Activated naive CD8-positive, alpha-beta T cell (primary cell): Measurements from ENCODE around the gene TCF20.

ENCODE experiments used
- H3K27ac Mint-ChIP-seq: one replicate; pipeline ENCODE4 v1.8.0; 2021; ENCODE audit warnings: mixed read lengths
- H3K27me3 Mint-ChIP-seq: one replicate; pipeline ENCODE4 v1.8.0; 2021; ENCODE audit warnings: mixed read lengths
- H3K36me3 Mint-ChIP-seq: one replicate; pipeline ENCODE4 v1.8.0; 2021; ENCODE audit warnings: mixed read lengths
- H3K4me1 Mint-ChIP-seq: one replicate; pipeline ENCODE4 v1.8.0; 2021; ENCODE audit warnings: low read depth, mixed read lengths
- H3K4me3 Mint-ChIP-seq: one replicate; pipeline ENCODE4 v1.8.0; 2021; ENCODE audit warnings: mild to moderate bottlenecking, mixed read lengths
- H3K9me3 Mint-ChIP-seq: one replicate; pipeline ENCODE4 v1.8.0; 2021; ENCODE audit warnings: low read depth, mixed read lengths

TCF20 gene

DNA sequence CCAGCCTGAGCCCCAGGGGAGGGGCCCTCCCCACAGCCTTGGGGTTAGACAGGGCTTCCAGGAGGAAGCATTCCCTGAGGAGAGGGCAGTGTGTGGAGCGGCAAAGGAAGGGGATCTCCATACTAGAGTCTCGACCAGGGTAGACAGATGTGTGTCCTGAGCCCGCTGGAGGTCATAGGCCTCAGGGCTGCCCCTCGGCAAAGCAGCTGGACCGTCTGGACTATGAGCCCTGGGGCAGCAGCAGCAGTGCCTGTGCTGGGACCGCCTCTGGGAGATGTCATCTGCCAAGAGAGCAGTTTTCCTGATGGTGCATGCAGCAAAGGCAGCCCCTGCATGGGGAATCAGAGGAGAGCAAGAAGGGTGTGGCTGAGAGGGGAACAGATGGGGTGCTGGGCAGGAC is 20.8 kb upstream of the TCF20 start:
- Mint-ChIP-seq H3K27ac (no peak overlapping the region), H3K27me3 (no peaks in the 10 kb centered on the region), H3K4me1 (peaks cover 30% of the 10 kb centered on the region), H3K4me3 (no peak overlapping the region), H3K36me3 (no peaks in the 10 kb centered on the region), H3K9me3 (no peaks in the 10 kb centered on the region)

DNA sequence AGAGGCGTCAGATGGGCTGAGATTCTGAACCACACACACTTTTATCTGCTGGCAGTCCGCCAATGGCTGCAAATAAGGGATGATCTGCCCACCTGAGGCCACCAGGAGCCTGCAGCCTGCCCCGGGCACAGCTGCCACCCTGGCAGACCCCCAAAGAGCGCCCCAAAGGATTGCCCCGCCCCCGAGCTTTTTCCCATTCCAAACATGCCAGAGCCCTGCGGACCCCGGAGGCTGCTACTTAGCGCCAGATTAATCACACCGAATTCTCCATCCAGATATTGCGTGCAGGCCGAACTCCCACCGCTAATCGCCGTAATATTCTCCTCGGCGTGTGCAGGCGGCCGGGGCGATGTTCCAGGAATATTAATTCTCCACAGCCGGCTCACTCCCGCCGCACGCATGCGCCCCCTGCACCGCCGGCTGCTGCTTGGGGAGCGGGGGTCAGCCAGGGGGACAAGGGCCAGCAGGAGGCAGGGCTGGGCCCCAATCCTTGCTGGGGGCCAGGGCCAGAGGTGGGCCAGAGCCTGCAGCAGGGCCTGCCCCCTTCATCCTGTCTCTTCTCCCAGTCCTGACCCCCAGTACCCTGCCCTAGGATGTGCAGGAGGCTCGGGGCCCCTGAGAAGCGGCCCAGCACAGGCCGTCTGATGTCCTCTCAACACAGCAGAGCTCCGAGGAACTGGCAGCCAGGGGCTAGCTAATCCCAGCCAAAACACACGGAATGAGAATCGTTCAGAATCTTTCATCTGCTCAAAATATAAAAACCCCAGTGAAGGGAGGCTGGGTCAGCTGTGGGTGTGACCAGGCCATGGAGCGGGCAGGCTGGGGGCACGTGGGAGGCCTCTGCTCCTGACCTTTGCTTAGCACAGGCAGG is 19.5 kb upstream of the TCF20 start:
- Mint-ChIP-seq H3K27me3 (no peaks in the 10 kb centered on the region), H3K4me3 (no peak overlapping the region), H3K4me1 (peaks cover 31% of the 10 kb centered on the region), H3K27ac (no peak overlapping the region), H3K36me3 (no peaks in the 10 kb centered on the region), H3K9me3 (no peaks in the 10 kb centered on the region)

DNA sequence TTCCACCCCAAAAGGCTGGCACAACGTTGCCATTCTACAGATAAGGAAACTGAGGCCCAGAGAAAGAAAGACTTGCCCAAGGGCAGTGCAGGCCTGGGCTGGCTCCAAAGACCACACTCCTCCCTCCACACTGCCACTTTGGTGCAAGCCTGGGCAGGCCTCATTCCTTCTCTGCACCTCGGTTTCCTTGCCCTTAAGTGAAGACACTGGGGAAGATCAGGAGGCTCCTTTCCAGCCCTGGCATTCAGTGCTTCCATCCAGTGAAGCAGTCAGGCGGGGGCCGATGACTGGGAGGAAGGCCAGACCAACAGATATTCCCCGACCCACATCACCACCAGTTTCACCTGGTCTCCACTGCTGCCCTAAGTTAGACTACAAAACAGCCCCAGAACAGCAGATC is 18.3 kb upstream of the TCF20 start:
- no peaks in the 10 kb centered on the region for H3K36me3 Mint-ChIP-seq
- H3K27ac Mint-ChIP-seq = no peak overlapping the region
- peaks cover 24% of the 10 kb centered on the region for H3K4me1 Mint-ChIP-seq
- H3K4me3 Mint-ChIP-seq = no peak overlapping the region
- no peaks in the 10 kb centered on the region for H3K27me3 Mint-ChIP-seq
- no peaks in the 10 kb centered on the region for H3K9me3 Mint-ChIP-seq

DNA sequence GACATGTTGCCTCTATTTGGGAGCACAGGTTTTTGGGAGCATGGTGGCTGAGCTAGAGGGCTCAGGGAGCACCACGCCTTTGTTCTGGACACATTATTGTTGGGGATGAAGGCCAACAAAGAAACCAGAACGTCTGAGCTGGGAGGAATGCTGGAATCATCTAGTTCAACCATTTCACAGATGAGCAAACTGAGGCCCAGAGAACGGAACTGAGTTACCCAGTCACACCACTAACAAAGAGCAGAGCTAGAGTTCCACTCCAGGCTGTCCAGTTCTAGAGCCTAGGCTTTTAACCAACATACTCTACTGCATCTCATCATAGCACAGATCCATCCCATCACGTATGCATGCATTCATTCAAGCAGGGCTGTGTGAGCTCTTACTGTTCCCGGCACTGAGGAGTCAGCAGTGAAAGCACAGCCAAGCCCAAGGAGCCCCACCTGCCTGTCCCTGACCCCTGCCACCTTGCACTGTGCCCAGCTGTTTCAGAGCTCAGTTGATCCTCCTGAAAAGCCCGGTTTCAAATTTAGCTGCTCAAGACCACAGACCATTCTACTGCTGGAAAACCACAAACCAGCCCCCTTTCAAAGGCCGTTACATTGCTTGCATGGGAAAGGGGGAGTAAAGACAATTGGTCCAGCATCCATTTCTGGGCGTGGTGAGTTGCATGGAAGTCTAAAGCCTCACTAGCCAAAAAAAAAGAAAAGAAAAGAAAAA is 16.9 kb upstream of the TCF20 start:
- H3K9me3 Mint-ChIP-seq = no peaks in the 10 kb centered on the region
- H3K4me1 Mint-ChIP-seq = peaks cover 25% of the 10 kb centered on the region
- H3K36me3 Mint-ChIP-seq = no peaks in the 10 kb centered on the region
- H3K27me3 Mint-ChIP-seq = no peaks in the 10 kb centered on the region
- H3K4me3 Mint-ChIP-seq = no peak overlapping the region
- H3K27ac Mint-ChIP-seq = no peak overlapping the region

DNA sequence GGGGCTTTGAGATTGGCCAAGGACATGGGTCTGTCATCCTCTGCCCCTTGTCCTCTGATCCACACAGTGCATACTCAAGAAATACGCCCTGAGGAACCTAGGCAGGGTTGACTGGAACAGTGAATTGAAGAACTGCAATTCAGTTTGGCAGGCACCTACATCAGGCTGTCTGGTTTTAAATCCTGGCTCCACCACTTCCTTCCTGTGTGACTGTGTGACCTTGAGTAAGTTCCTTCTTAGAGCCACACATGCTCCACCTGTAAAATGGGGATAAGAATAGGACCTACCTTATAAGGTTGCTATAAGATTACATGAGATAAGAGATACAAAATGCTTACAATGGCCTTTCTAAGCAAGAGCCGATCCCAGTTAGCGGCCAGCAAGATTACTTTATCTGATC is 15.8 kb upstream of the TCF20 start:
- Mint-ChIP-seq H3K4me1 (peaks cover 25% of the 10 kb centered on the region), H3K36me3 (no peaks in the 10 kb centered on the region), H3K4me3 (no peak overlapping the region), H3K9me3 (no peaks in the 10 kb centered on the region), H3K27me3 (no peaks in the 10 kb centered on the region), H3K27ac (no peak overlapping the region)

DNA sequence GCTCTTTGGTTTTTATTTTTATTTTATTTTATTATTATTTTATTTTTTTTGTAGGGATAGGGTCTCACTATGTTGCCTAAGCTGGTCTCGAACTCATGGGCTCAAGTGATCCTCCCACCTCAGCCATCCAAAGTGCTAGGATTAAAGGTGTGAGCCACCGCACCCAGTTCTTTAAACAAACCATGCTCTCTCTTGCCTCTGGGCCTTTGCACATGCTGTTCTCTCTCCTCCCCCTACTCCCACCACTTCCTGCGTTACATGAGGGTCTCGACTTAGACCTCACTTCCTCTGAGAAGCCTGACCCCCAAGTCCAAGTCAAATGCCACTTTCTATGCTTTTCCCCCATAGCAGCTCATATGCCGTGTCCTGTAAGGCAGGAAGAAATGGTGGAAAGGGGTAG is 15.2 kb upstream of the TCF20 start:
- H3K4me1 Mint-ChIP-seq = peaks cover 25% of the 10 kb centered on the region
- H3K36me3 Mint-ChIP-seq = no peaks in the 10 kb centered on the region
- H3K9me3 Mint-ChIP-seq = no peaks in the 10 kb centered on the region
- peak overlapping the region; percentile 50 for H3K27ac Mint-ChIP-seq
- H3K4me3 Mint-ChIP-seq = no peak overlapping the region
- H3K27me3 Mint-ChIP-seq = no peaks in the 10 kb centered on the region

DNA sequence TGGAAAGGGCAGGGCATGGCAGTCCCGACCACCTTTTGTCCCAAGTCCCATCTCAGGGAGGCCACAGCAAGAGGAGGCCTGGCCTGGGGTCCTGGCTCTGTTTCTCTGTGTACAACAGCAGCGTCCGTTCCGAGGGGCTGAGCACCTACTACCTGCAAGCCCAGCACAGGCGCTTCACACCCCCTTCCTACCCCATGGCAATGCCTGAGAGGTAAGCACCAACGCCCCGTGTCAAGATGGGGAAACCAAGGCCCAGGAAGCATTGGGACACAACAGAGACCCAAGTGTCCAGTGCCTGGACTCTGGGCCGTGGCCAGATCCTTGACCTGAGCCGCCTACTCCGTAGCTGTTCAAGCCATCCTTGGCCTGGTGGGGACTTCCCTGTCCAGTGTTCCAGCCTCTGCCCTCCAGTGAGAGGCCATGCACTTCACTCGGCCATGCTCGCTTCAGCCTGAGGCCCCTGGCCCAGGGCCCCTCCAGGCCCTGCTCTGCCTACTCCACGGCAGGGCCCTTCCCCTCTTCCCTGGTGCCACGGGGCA is 14.3 kb upstream of the TCF20 start:
- no peak overlapping the region for H3K27ac Mint-ChIP-seq
- no peak overlapping the region for H3K4me3 Mint-ChIP-seq
- no peaks in the 10 kb centered on the region for H3K36me3 Mint-ChIP-seq
- no peaks in the 10 kb centered on the region for H3K27me3 Mint-ChIP-seq
- peaks cover 25% of the 10 kb centered on the region for H3K4me1 Mint-ChIP-seq
- no peaks in the 10 kb centered on the region for H3K9me3 Mint-ChIP-seq

DNA sequence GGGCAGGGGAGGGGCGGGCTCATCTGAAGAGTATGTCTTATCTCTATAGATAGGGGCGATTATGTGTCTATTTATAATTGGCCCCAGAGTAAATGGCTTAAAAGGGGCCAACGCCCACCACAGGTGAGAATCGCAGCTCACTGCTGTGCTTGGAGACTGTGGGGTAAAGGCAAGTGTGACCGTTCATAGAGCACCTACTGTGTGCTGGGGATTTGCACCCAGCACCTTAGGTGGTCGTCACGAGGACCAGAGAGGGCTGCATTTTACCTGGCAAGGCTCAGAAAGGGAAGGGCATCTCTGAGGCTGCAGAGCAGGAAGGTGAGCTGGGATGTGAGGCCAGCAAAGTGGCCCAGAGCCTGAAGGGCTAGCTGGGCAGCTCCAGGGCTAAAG is 13.7 kb upstream of the TCF20 start:
- no peak overlapping the region for H3K27ac Mint-ChIP-seq
- H3K36me3 Mint-ChIP-seq = no peaks in the 10 kb centered on the region
- H3K27me3 Mint-ChIP-seq = no peaks in the 10 kb centered on the region
- H3K4me1 Mint-ChIP-seq = peaks cover 25% of the 10 kb centered on the region
- H3K4me3 Mint-ChIP-seq = peak overlapping the region; percentile 67
- H3K9me3 Mint-ChIP-seq = no peaks in the 10 kb centered on the region

DNA sequence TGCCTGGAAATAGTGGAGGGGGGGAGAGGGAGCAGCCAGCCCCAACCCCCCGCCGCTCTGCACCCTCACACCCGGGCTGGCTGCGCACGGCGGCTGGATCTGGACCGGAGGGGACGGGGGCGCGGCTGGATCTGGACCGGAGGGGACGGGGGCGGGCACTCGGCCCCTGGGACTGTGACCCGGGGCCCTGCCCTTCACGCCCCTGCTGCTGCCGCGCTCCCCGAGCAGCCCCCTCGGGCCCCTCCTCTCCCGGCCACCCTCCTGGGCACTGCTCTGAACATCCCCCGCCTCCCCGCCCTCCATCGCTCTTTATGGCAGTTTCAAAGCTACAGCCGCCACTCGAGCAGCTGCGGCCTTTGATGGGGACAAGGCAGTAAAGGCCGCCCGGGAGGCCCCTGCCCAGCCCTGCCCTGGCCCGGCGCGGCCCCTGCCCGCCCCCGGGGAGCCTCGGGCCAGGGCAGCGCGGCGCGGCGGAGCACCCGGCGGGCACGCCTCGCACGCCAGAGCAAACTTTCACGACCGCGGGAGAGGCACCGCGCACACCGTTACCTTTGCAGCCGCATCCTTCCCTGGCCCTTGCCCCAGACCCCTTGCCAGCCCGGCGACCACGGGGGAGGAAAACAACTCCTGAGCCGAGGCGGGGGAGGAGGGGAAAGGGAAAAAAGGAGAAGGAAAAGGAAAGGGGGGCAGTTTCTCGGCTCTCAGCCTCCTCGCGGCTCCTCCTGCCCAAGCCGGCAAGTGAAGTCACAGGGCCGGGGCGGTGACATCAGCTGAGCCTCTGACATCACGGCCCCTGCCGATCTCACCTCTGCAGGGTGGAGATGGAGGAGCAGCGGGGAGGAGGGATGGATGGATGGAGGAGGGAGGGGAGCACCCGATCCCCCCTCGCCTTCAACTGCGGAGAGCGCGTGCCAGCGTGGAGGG is 13.1 kb upstream of the TCF20 start:
- Mint-ChIP-seq H3K9me3 (no peaks in the 10 kb centered on the region), H3K4me3 (peak overlapping the region; percentile 67), H3K36me3 (no peaks in the 10 kb centered on the region), H3K27ac (no peak overlapping the region), H3K27me3 (no peaks in the 10 kb centered on the region), H3K4me1 (peaks cover 25% of the 10 kb centered on the region)

DNA sequence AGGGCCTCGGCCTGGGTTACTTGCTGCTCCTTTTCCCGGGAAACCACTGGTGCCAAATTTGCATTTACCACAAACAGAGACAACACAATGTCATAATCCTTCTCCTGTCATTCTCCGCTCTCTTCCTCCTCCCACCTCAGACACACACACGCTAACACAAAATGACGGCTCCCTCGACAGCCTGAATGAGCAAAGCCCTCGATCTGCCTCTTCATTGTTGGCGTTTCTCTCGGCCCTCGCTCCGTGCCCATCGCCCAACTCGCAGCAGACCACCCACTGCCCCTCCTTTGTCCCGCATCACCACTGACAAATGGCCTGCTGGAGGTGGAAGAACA is 12.5 kb upstream of the TCF20 start:
- peaks cover 25% of the 10 kb centered on the region for H3K4me1 Mint-ChIP-seq
- H3K9me3 Mint-ChIP-seq = no peaks in the 10 kb centered on the region
- H3K27me3 Mint-ChIP-seq = no peaks in the 10 kb centered on the region
- H3K36me3 Mint-ChIP-seq = no peaks in the 10 kb centered on the region
- H3K4me3 Mint-ChIP-seq = peak overlapping the region; percentile 65
- H3K27ac Mint-ChIP-seq = no peak overlapping the region

DNA sequence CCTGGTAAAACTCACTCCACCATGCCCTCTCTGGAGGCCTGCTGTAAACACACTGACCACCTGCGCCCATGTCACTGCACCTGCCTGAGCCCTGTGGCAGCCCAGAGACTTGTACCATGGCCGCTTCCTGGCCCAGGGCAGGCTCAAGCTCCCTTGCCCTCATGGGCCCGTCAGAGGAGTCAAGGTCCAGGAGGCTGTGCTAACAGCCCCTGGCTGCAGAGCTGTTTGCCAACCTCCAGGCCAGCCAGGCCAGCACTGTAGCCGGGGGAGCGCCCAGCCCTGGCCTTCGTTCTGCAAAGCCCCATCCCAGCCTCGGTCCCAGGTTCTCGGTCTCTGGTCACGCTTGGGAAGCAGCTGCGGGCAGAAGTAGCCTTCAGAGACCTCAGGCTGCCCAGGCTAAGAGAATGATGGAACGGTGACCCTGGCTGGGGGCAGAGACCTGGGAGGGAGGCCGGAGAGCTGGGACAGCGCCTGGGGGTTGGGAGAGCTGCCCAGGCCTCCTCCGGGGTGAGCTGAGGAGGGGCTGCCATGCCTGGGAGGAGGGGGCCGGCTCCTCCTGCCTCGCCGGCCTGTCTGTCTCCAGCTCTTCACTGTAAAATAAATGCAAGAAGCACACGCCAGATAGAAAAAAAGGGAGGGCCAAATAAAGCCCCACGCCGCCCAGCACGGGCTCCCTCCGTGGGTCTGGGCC is 11.9 kb upstream of the TCF20 start:
- Mint-ChIP-seq H3K9me3 (no peaks in the 10 kb centered on the region), H3K36me3 (no peaks in the 10 kb centered on the region), H3K27me3 (no peaks in the 10 kb centered on the region), H3K4me3 (peak overlapping the region; percentile 65), H3K4me1 (peaks cover 25% of the 10 kb centered on the region), H3K27ac (no peak overlapping the region)

DNA sequence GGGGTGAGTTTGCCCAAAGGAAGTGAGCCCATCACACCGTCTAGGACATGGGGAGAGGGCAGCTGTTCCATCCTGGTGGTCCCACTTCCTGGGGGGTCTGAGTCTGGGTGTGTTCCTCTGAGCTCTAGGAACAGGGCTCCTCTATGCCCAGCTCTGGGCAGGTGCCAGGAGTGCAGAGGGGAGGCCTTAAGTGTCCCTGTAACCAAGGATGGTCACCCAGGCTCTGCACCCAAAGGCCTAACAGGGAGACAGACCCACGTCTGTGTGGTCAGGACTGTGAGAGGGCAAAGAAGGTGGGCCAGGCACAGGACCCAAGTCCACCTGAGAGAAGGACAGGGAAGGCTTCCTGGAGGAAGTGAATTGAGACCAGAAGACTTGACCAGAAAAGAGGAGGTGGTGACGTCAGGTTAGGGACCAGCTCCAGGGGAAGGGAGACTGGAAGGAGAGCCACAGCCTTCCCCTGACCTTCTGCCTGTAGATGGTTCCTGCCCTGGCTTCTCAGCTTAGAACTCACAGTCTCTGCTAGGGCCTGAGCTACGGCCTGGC is 11.3 kb upstream of the TCF20 start:
- no peaks in the 10 kb centered on the region for H3K27me3 Mint-ChIP-seq
- peaks cover 23% of the 10 kb centered on the region for H3K4me1 Mint-ChIP-seq
- H3K27ac Mint-ChIP-seq = no peak overlapping the region
- H3K4me3 Mint-ChIP-seq = peak overlapping the region; percentile 45
- no peaks in the 10 kb centered on the region for H3K9me3 Mint-ChIP-seq
- H3K36me3 Mint-ChIP-seq = peaks cover 4% of the 10 kb centered on the region

DNA sequence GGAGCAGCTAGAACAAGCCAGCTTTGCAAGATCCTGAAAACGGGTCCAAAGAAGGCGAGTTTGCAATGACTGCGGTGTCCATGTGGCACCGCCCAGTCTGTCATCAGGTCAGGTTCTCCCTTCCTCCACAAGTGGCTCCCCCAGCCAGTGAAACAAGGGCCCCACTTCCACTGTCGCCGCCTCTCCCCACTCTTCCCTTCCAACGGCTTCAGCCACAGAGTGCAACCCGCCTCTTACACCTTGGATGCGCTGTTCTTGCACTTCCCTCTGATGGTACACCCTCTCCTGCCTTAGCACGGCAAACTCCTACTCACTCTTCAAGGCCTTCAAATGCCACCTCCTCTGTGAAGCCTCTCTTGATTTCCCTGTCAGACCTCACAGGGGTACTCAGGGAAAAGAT is 10.8 kb upstream of the TCF20 start:
- Mint-ChIP-seq H3K27me3 (no peaks in the 10 kb centered on the region), H3K27ac (no peak overlapping the region), H3K4me3 (no peak overlapping the region)

DNA sequence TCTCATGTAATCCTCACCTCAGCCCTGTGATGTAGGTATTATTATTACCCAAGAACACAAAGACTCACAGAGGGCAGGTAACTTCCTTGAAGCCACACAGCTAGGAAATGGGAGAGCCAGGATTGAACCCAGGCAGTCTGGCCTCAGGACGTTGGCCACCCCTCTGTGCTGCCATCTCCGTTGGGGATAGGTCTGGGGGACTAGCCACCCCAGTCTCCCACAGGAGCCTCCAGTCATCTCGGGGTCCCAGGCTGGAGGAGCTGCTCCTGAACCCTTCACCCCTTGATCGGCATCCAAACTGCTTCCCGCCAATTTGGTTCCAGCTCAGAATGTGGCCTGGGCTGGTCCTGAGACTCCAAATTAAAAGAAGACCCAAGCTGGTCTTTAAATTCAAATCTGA is 10.4 kb upstream of the TCF20 start:
- no peak overlapping the region for H3K27ac Mint-ChIP-seq
- H3K9me3 Mint-ChIP-seq = no peaks in the 10 kb centered on the region
- peaks cover 4% of the 10 kb centered on the region for H3K36me3 Mint-ChIP-seq
- peaks cover 15% of the 10 kb centered on the region for H3K4me1 Mint-ChIP-seq
- H3K4me3 Mint-ChIP-seq = no peak overlapping the region
- H3K27me3 Mint-ChIP-seq = no peaks in the 10 kb centered on the region

More for the DNA sequence above, 10.8 kb upstream of the TCF20 start:
- Mint-ChIP-seq H3K4me1 (peaks cover 19% of the 10 kb centered on the region), H3K36me3 (peaks cover 4% of the 10 kb centered on the region), H3K9me3 (no peaks in the 10 kb centered on the region)
